ENCODE data around the gene CDK11B. TPM values are rescaled to one million over a fixed set of nuclear protein-coding genes. Genes with fewer than 3 reads are reported as not detected.
"Not testable (repeated sequence)": the region's sequence is repeated elsewhere in the genome, so short reads cannot be mapped to it uniquely, and the experiment has no call there.

CDK11B gene
- total and polyA plus RNA-seq, 7 experiments from 2014 or later: 11.8 to 45.4 (median 33.9) TPM

- H3K4me3 Mint-ChIP-seq; H3K27ac ChIP-seq (ENCODE audit: low read depth, low read length); H3K27me3 Mint-ChIP-seq; H3K27me3 ChIP-seq (ENCODE audit: control insufficient read depth in 2 of 2, insufficient read depth in 2 of 2, low read length in 2 of 2); H3K9me3 ChIP-seq (ENCODE audit: control insufficient read depth in 2 of 3, low read length in 3 of 3); H3K4me3 ChIP-seq (ENCODE audit: low read length); ATAC-seq; H3K27ac Mint-ChIP-seq; DNase-seq; POLR2A ChIA-PET; H3K9me3 Mint-ChIP-seq; CTCF ChIA-PET: not testable (repeated sequence)
- H3K36me3 Mint-ChIP-seq: peaks cover 0 to 11% (median 0%) of the 10 kb centered on the region in 5 donors
- peaks cover 19 to 29% (median 25%) of the 10 kb centered on the region in 7 donors for H3K4me1 Mint-ChIP-seq
- Histone ChIP-seq H3K4me1 (ENCODE audit: control insufficient read depth in 2 of 2, insufficient read depth in 2 of 2, low read length in 2 of 2) (peaks cover 9 to 10% of the 10 kb centered on the region in 2 donors), H3K36me3 (ENCODE audit: control insufficient read depth in 2 of 3, insufficient read depth in 3 of 3, low read length in 3 of 3) (peaks cover 0 to 20% (median 9%) of the 10 kb centered on the region in 3 experiments)
- intact Hi-C loops (cut with micrococcal nuclease): loop anchor here in 1 of 2 donors (5.0 kb wide), 1 partner anchor 231 kb away; no protein-coding TSS in a partner anchor
Measured at GRCh38 chr1:1676087-1676486, 17.3 kb upstream of the CDK11B start.

- POLR2A ChIA-PET; ATAC-seq; H3K27ac Mint-ChIP-seq; H3K9me3 ChIP-seq (ENCODE audit: control insufficient read depth in 2 of 3, low read length in 3 of 3); H3K4me3 Mint-ChIP-seq; H3K27me3 ChIP-seq (ENCODE audit: control insufficient read depth in 2 of 2, insufficient read depth in 2 of 2, low read length in 2 of 2); H3K27me3 Mint-ChIP-seq; H3K4me3 ChIP-seq (ENCODE audit: low read length); DNase-seq; H3K27ac ChIP-seq (ENCODE audit: low read depth, low read length); CTCF ChIA-PET; H3K9me3 Mint-ChIP-seq: not testable (repeated sequence)
- Mint-ChIP-seq H3K4me1 (peaks cover 19 to 29% (median 22%) of the 10 kb centered on the region in 7 donors), H3K36me3 (peaks cover 0 to 11% (median 0%) of the 10 kb centered on the region in 5 donors)
- peaks cover 0 to 27% (median 9%) of the 10 kb centered on the region in 3 experiments for H3K36me3 ChIP-seq (ENCODE audit: control insufficient read depth in 2 of 3, insufficient read depth in 3 of 3, low read length in 3 of 3)
- peaks cover 9 to 10% of the 10 kb centered on the region in 2 donors for H3K4me1 ChIP-seq (ENCODE audit: control insufficient read depth in 2 of 2, insufficient read depth in 2 of 2, low read length in 2 of 2)
- intact Hi-C loops (cut with micrococcal nuclease): loop anchor here in 1 of 2 donors (5.0 kb wide), 1 partner anchor 232 kb away; no protein-coding TSS in a partner anchor
Measured at GRCh38 chr1:1675218-1675617, 16.4 kb upstream of the CDK11B start.

- H3K9me3 ChIP-seq (ENCODE audit: control insufficient read depth in 2 of 3, low read length in 3 of 3); POLR2A ChIA-PET; H3K27ac ChIP-seq (ENCODE audit: low read depth, low read length); ATAC-seq; H3K9me3 Mint-ChIP-seq; H3K4me3 ChIP-seq (ENCODE audit: low read length); H3K27me3 Mint-ChIP-seq; DNase-seq; H3K27me3 ChIP-seq (ENCODE audit: control insufficient read depth in 2 of 2, insufficient read depth in 2 of 2, low read length in 2 of 2); CTCF ChIA-PET; H3K4me3 Mint-ChIP-seq; H3K27ac Mint-ChIP-seq: not testable (repeated sequence)
- peaks cover 19 to 29% (median 22%) of the 10 kb centered on the region in 7 donors for H3K4me1 Mint-ChIP-seq
- Histone ChIP-seq H3K4me1 (ENCODE audit: control insufficient read depth in 2 of 2, insufficient read depth in 2 of 2, low read length in 2 of 2) (peaks cover 9 to 10% of the 10 kb centered on the region in 2 donors), H3K36me3 (ENCODE audit: control insufficient read depth in 2 of 3, insufficient read depth in 3 of 3, low read length in 3 of 3) (peaks cover 0 to 31% (median 12%) of the 10 kb centered on the region in 3 experiments)
- peaks cover 0 to 11% (median 0%) of the 10 kb centered on the region in 5 donors for H3K36me3 Mint-ChIP-seq
- intact Hi-C loops (cut with micrococcal nuclease): loop anchor here in 1 of 2 donors (5.0 kb wide), 1 partner anchor 232 kb away; no protein-coding TSS in a partner anchor
Measured at GRCh38 chr1:1674806-1675205, 16.0 kb upstream of the CDK11B start.

GRCh38 chr1:1672181-1672965 lies 13.6 kb upstream of the CDK11B start:
- POLR2A ChIA-PET: no interaction called here
- peaks cover 0 to 16% (median 3%) of the 10 kb centered on the region in 5 donors for H3K36me3 Mint-ChIP-seq
- Histone ChIP-seq H3K4me1 (ENCODE audit: control insufficient read depth in 2 of 2, insufficient read depth in 2 of 2, low read length in 2 of 2) (no peaks in the 10 kb centered on the region), H3K27ac (ENCODE audit: low read depth, low read length) (no peak overlapping the region), H3K9me3 (ENCODE audit: control insufficient read depth in 2 of 3, low read length in 3 of 3) (no peaks in the 10 kb centered on the region), H3K27me3 (ENCODE audit: control insufficient read depth in 2 of 2, insufficient read depth in 2 of 2, low read length in 2 of 2) (no peaks in the 10 kb centered on the region), H3K36me3 (ENCODE audit: control insufficient read depth in 2 of 3, insufficient read depth in 3 of 3, low read length in 3 of 3) (peaks cover 0 to 45% (median 13%) of the 10 kb centered on the region in 3 experiments), H3K4me3 (ENCODE audit: low read length) (no peak overlapping the region)
- H3K4me1 Mint-ChIP-seq: peaks cover 0 to 7% (median 1%) of the 10 kb centered on the region in 7 donors
- H3K4me3 Mint-ChIP-seq: no peak overlapping the region
- H3K9me3 Mint-ChIP-seq: no peaks in the 10 kb centered on the region
- CTCF ChIA-PET: no interaction called here
- peak overlapping the region in 3 of 9 donors; percentile 13 to 32 (median 29) for H3K27ac Mint-ChIP-seq
- intact Hi-C loops (cut with micrococcal nuclease): no loop called here
- no peak for ATAC-seq
- DNase-seq: no peak
- H3K27me3 Mint-ChIP-seq: no peaks in the 10 kb centered on the region

GRCh38 chr1:1671365-1672119 lies 12.7 kb upstream of the CDK11B start:
- no peak overlapping the region for H3K4me3 Mint-ChIP-seq
- ChIA-PET POLR2A (no interaction called here), CTCF (no interaction called here)
- no peaks in the 10 kb centered on the region for H3K4me1 ChIP-seq (ENCODE audit: control insufficient read depth in 2 of 2, insufficient read depth in 2 of 2, low read length in 2 of 2)
- H3K27me3 Mint-ChIP-seq: no peaks in the 10 kb centered on the region
- ATAC-seq: no peak
- H3K9me3 Mint-ChIP-seq: no peaks in the 10 kb centered on the region
- H3K36me3 ChIP-seq (ENCODE audit: control insufficient read depth in 2 of 3, insufficient read depth in 3 of 3, low read length in 3 of 3): peaks cover 0 to 47% (median 14%) of the 10 kb centered on the region in 3 experiments
- H3K27me3 ChIP-seq (ENCODE audit: control insufficient read depth in 2 of 2, insufficient read depth in 2 of 2, low read length in 2 of 2): no peaks in the 10 kb centered on the region
- H3K4me1 Mint-ChIP-seq: peaks cover 0 to 4% (median 0%) of the 10 kb centered on the region in 7 donors
- peaks cover 0 to 17% (median 4%) of the 10 kb centered on the region in 5 donors for H3K36me3 Mint-ChIP-seq
- DNase-seq: no peak
- intact Hi-C loops (cut with micrococcal nuclease): no loop called here
- H3K4me3 ChIP-seq (ENCODE audit: low read length): no peak overlapping the region
- no peaks in the 10 kb centered on the region for H3K9me3 ChIP-seq (ENCODE audit: control insufficient read depth in 2 of 3, low read length in 3 of 3)
- H3K27ac Mint-ChIP-seq: peak overlapping the region in 3 of 9 donors; percentile 13 to 82 (median 32)
- no peak overlapping the region for H3K27ac ChIP-seq (ENCODE audit: low read depth, low read length)

GRCh38 chr1:1670866-1671265 lies 12.1 kb upstream of the CDK11B start:
- no peak overlapping the region for H3K27ac Mint-ChIP-seq
- Histone ChIP-seq H3K4me1 (ENCODE audit: control insufficient read depth in 2 of 2, insufficient read depth in 2 of 2, low read length in 2 of 2) (no peaks in the 10 kb centered on the region), H3K27ac (ENCODE audit: low read depth, low read length) (no peak overlapping the region), H3K27me3 (ENCODE audit: control insufficient read depth in 2 of 2, insufficient read depth in 2 of 2, low read length in 2 of 2) (no peaks in the 10 kb centered on the region), H3K4me3 (ENCODE audit: low read length) (no peak overlapping the region), H3K9me3 (ENCODE audit: control insufficient read depth in 2 of 3, low read length in 3 of 3) (no peaks in the 10 kb centered on the region), H3K36me3 (ENCODE audit: control insufficient read depth in 2 of 3, insufficient read depth in 3 of 3, low read length in 3 of 3) (peaks cover 0 to 53% (median 20%) of the 10 kb centered on the region in 3 experiments)
- POLR2A ChIA-PET: no interaction called here
- peaks cover 0 to 17% (median 4%) of the 10 kb centered on the region in 5 donors for H3K36me3 Mint-ChIP-seq
- DNase-seq (no peak), ATAC-seq (no peak)
- intact Hi-C loops (cut with micrococcal nuclease): no loop called here
- no peaks in the 10 kb centered on the region for H3K27me3 Mint-ChIP-seq
- no peaks in the 10 kb centered on the region for H3K9me3 Mint-ChIP-seq
- CTCF ChIA-PET: no interaction called here
- H3K4me3 Mint-ChIP-seq: no peak overlapping the region
- H3K4me1 Mint-ChIP-seq: peaks cover 0 to 4% (median 0%) of the 10 kb centered on the region in 7 donors

Data from naive thymus-derived CD4-positive, alpha-beta T cell (primary cell).